ENCODE measurements around the gene DHDH.

Gene DHDH

DNA sequence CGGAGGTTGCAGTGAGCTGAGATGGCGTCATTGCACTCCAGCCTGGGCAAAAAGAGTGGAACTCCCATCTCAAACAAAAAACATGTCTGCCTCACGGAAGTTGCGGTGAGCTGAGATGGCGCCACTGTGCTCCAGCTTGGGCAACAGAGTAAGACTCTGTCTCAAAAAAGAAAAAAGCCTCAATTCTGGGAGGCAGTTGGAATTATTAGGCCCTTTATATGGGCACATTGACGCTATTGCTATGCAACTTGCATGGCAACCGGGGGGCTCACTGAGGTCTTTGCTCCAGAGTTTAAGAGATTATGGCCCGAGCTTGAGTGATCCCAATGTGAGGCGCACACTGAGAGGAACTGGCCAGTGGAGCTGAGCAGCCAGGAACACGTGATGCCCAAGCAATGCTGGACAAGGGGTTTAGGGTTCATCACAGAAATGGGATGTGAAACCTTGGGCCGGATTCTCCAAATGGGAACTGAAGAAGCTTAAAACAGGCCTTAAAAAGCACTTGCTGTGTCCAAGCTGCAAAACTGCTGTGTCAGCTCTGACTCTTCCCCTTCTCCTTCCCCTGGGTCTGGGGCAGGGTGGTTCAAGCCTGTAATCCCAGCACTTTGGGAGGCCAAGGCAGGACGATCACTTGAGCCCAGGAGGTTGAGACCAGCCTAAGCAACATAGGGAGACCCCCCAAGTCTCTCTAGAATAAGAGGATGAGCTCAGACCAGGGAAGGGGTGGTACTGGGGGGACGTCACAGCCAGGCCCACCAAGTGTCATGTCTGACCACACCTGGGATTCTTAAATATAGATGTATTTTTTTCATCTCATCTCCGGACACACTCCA lies 34.1 kb downstream of the DHDH start:
- peak; percentile 17; the same call in 1 of the 2 replicates for TF ChIP-seq POLR2AphosphoS5 (IDR thresholded peaks at IDR 0.05; ENCODE audit: low read depth, low read length)
- TF ChIP-seq TAF1 (IDR thresholded peaks at IDR 0.05; ENCODE audit: borderline replicate concordance, insufficient read depth, low read length) = no peak

DNA sequence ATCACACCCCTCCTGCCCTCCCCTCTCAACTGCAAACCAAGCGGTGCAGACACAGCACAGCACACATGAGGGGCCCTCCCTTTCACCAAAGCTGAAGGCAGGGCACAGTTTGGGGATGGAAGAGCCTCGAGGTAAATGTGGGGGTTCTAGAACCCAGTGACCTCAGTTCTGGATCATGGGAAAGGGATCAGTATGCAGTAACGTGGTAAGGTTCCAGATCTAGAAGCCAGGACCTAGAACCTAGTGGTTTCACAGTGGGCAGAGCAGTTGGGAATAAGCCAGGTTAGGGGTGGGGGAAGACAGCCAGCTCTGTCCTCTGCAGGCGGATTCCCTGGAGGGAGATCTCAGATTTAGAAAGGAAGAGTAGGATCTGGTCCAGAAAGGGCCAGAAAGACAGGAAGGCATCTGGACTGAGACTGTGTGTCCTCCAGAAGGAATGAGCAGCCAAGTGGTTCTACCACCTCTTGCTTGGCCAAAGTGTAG lies 34.7 kb downstream of the DHDH start:
- TF ChIP-seq SIN3A (IDR thresholded peaks at IDR 0.05; ENCODE audit: borderline replicate concordance, insufficient read depth, low read length) = no peak
- TF ChIP-seq, protein P1, sequence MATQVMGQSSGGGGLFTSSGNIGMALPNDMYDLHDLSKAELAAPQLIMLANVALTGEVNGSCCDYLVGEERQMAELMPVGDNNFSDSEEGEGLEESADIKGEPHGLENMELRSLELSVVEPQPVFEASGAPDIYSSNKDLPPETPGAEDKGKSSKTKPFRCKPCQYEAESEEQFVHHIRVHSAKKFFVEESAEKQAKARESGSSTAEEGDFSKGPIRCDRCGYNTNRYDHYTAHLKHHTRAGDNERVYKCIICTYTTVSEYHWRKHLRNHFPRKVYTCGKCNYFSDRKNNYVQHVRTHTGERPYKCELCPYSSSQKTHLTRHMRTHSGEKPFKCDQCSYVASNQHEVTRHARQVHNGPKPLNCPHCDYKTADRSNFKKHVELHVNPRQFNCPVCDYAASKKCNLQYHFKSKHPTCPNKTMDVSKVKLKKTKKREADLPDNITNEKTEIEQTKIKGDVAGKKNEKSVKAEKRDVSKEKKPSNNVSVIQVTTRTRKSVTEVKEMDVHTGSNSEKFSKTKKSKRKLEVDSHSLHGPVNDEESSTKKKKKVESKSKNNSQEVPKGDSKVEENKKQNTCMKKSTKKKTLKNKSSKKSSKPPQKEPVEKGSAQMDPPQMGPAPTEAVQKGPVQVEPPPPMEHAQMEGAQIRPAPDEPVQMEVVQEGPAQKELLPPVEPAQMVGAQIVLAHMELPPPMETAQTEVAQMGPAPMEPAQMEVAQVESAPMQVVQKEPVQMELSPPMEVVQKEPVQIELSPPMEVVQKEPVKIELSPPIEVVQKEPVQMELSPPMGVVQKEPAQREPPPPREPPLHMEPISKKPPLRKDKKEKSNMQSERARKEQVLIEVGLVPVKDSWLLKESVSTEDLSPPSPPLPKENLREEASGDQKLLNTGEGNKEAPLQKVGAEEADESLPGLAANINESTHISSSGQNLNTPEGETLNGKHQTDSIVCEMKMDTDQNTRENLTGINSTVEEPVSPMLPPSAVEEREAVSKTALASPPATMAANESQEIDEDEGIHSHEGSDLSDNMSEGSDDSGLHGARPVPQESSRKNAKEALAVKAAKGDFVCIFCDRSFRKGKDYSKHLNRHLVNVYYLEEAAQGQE (IDR thresholded peaks at IDR 0.05; ENCODE audit: insufficient read depth in 1 of 2, low read depth in 2 of 2, low read length in 2 of 2) = no peak
- TF ChIP-seq FOXP2 (optimal IDR thresholded peaks at IDR 0.05; ENCODE audit: borderline replicate concordance, extremely low read depth, extremely low read length, insufficient read depth) = no peak
- TF ChIP-seq POLR2AphosphoS5 (IDR thresholded peaks at IDR 0.05; ENCODE audit: low read depth, low read length) = no peak
- TF ChIP-seq TAF1 (IDR thresholded peaks at IDR 0.05; ENCODE audit: borderline replicate concordance, insufficient read depth, low read length) = no peak

DNA sequence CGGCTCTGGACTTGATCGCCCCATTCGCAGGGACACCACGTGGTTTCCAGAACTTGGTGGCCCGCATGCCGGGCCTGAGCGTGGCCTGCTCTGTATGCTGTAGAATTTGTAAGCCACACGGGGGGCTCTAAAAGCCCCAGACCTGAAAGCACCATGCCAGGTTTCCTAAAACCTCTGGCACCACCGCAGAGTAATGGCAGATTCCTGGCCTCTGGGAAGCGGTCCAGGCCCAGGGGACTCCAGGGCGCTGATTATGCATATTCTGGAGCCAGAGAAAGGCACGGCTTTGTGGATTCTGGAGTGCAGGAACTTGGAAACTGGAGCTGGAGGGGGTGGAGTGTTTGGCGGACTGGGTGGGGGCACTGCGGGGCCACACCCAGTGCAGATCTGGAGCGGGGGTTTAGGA lies 35.3 kb downstream of the DHDH start:
- no peak for TF ChIP-seq SIN3A (IDR thresholded peaks at IDR 0.05; ENCODE audit: borderline replicate concordance, insufficient read depth, low read length)
- no peak for TF ChIP-seq FOXP2 (optimal IDR thresholded peaks at IDR 0.05; ENCODE audit: borderline replicate concordance, extremely low read depth, extremely low read length, insufficient read depth)
- TF ChIP-seq POLR2AphosphoS5 (IDR thresholded peaks at IDR 0.05; ENCODE audit: low read depth, low read length) = no peak

DNA sequence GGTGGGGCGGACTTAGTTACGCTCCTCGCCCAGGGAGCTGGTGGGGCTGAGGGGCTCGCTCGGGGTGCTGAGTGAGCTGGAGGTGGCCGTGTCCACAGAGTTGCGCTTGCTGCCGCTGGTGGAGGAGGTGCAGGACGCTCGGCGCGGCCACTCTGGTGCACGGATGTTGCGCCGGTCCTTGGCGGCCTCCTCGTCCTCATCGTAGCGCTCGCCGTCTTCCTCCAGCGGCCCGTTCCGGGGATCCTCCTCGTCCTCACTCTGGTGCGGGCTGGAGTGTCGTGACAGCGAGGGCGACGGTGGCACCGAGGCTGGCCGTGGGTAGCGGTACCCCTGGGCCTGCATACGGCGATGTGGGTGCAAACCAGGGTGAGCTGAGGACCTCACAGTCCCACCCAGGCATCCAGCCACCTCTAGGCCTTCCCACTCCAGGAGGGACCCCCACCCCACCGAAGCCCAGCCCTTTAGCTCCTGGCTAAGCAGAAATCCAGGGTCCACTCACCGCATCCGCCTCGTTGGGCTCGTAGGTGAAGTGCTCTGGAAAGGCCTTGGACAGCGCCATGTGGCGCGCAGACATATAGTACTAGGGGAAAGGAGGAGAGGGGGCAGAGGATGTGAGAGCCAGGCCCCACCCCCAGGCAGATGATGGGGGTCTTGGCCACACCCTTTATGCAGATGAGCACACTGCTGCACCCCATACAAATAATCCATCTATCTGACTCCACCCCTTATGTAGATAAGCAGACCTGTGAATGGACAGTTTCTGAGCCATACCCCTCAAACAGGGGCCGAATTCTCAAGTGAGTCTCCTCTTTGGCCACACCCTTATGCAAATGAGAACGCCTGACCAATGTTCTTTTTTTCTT lies 36.0 kb downstream of the DHDH start:
- TF ChIP-seq FOXP2 (optimal IDR thresholded peaks at IDR 0.05; ENCODE audit: borderline replicate concordance, extremely low read depth, extremely low read length, insufficient read depth) = no peak
- TF ChIP-seq SIN3A (IDR thresholded peaks at IDR 0.05; ENCODE audit: borderline replicate concordance, insufficient read depth, low read length) = no peak
- TF ChIP-seq, protein P1 (IDR thresholded peaks at IDR 0.05; ENCODE audit: insufficient read depth in 1 of 2, low read depth in 2 of 2, low read length in 2 of 2) = no peak
- TF ChIP-seq TAF1 (IDR thresholded peaks at IDR 0.05; ENCODE audit: borderline replicate concordance, insufficient read depth, low read length) = no peak
- TF ChIP-seq POLR2AphosphoS5 (IDR thresholded peaks at IDR 0.05; ENCODE audit: low read depth, low read length) = no peak

DNA sequence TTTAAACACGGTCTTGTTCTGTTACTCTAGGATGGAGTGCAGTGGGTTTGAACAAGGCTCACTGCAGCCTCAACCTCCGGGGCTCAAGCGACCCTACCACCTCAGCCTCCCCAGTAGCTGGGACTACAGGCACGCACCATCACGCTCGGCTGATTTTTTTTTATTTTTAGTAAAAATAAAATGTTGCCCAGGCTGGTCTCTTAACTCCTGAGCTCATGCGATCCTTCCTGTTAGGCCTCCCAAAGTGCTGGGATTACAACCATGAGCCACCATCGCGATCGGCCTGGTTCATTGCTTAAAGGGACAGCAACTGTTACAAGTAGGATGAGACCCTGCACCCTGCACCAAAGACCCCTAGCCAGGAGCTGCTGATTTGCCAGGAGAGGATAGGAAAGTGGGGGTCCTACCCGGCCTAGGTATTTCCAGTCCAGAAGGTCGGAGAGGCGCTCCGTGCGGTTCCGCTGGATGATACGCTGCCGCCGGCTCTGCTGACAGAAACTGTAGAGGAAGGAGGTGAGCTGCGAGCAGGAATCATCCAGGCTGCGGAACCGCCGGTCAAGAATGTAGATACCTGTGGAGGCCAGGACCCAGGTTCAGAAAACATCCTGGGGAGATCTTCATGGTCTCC lies 36.8 kb downstream of the DHDH start:
- TF ChIP-seq FOXP2 (optimal IDR thresholded peaks at IDR 0.05; ENCODE audit: borderline replicate concordance, extremely low read depth, extremely low read length, insufficient read depth) (no peak), TAF1 (IDR thresholded peaks at IDR 0.05; ENCODE audit: borderline replicate concordance, insufficient read depth, low read length) (no peak), SIN3A (IDR thresholded peaks at IDR 0.05; ENCODE audit: borderline replicate concordance, insufficient read depth, low read length) (no peak), POLR2AphosphoS5 (IDR thresholded peaks at IDR 0.05; ENCODE audit: low read depth, low read length) (no peak)
- TF ChIP-seq, protein P1 (IDR thresholded peaks at IDR 0.05; ENCODE audit: insufficient read depth in 1 of 2, low read depth in 2 of 2, low read length in 2 of 2) = no peak
